Lower leg skin (tissue), 3 donors: Measurements from ENCODE around the gene TM4SF5.

ENCODE experiments used
- CTCF ChIP-seq, 3 donors: fragments of 450-650 bp; IDR thresholded peaks; one replicate each; pipeline ENCODE4 v1.5.1; 2016; ENCODE audit warnings: antibody characterized with exemption in 3 of 3, mild to moderate bottlenecking in 3 of 3, moderate library complexity in 2 of 3
- POLR2A ChIP-seq, 2 donors: fragments of 450-650 bp; IDR thresholded peaks; one replicate each; pipeline ENCODE4 v1.6.1; 2016 to 2017; ENCODE audit warnings: antibody characterized with exemption in 2 of 2, mild to moderate bottlenecking in 1 of 2, moderate library complexity in 1 of 2

GRCh38 chr17:4753392-4753791, 18.3 kb upstream of the TM4SF5 start:
- no peak for TF ChIP-seq CTCF (IDR thresholded peaks at IDR 0.05)
- no peak for TF ChIP-seq POLR2A (IDR thresholded peaks at IDR 0.05)
